Fibroblast of gingiva (primary cell): ENCODE measurements around the gene PLXNA4.

Source experiments
- DNase-seq: peaks from one replicate; pipeline ENCODE4 v3.0.0-alpha.2; 2011; ENCODE audit warnings: low read depth

The PLXNA4 gene

DNA sequence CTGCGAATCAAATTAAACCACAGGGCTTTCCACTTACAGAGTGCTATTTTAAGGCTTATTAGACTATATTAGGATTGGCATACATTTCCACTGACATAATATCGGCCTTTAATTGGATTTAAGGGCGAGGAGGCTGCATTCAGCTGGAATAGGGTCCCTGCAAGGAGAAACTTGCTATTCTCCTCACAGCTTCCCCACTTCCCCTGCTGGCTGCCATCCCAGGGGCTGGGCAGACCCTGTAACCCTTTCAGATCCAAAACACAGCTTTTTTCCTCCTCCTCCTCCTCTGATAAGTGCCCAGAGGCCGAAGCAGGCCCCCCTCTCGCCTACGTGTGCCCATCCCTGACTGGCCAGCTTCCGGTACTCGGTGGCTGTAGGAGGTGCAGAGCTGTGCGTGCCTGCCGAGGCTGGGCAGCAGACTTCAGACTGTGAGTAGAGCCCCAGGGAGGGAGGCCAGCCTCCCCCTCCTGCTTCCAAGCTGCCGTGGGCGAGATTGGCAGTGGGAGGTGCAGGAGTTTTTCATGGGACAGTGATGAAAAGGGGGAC, 224.2 kb downstream of the PLXNA4 start:
- no peak for DNase-seq

DNA sequence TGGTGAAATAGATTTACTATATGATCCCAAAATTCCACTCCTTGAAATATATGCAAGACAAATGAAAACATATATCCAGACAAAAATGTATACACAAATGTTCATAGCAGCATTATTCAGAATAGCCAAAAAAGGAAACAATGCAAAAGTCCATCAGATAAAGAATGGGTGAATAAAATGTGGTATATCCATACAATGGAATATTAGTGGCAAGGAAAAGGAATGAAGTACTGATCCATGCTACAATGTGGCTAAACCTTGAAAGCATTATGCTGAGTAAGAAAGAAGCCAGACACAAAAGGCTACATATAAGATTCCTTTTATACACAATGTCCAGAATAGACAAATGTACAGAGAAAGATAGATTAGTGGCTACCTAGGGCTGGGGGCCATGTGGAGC, 225.5 kb downstream of the PLXNA4 start:
- DNase-seq, result no peak

DNA sequence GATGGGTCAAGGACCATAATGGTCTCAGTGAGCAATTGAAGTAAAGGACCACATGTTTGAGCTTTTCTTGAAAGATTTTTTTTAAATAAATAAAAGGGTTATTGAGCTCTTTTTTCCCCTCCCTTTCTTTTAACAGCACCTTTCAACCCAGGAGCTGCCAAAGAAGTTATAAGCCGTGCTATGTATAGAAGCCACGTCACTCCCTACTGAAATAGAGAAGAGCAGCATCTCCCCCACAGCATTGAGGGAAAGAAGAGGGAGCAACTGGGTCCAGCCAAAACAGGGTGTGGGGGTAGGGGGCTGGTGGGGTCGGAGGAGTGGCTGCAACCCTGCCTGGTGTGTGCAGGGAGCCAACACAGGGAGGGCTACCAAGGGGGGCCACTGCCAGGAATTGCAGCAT, 227.2 kb downstream of the PLXNA4 start:
- no peak for DNase-seq

GRCh38 chr7:132348341-132348740, 227.9 kb downstream of the PLXNA4 start:
- DNase-seq, result no peak

DNA sequence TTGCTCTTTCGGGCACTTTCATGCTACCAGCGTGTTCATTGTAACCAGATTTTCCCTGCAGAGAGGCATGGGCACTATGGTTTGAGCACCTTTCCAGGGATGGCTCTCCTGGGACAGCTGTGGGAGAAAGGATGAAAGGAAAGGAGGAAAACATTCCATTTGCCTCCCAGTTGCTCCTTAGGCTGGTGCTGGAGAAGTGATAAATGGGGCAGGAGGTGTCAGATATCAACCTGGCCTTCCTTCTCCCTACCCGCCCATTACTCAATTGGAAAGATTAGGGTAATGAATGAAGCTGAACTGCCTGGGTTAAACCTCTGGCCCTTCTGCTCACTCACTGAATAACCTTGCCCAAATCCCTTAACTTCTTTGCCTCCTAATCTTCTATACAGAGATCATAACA, 228.4 kb downstream of the PLXNA4 start:
- DNase-seq, result no peak

DNA sequence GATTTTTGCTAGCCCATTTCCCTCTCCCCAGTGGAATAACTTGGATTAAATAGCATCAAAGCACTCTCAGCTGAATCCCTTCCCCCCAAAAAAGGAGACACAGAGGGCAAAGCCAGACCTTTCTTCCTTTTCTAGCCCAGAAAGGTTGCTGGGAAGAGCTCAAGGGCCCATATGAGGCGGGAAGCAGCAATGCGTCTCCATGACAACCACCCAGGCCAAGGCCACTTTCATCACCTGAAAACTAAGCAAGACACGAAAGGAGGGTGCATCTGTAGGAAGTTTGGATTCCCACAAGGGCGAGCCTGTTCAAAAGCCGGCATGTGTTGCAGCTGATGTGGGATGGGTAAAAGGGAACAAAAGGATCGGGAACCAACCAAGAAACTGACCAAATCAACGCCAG, 229.1 kb downstream of the PLXNA4 start:
- DNase-seq, result no peak

- DNase-seq, result no peak
Observed at GRCh38 chr7:132345543-132346129, 230.6 kb downstream of the PLXNA4 start.

GRCh38 chr7:132345030-132345429, 231.2 kb downstream of the PLXNA4 start:
- DNase-seq, result no peak

GRCh38 chr7:132343199-132343598, 233.1 kb downstream of the PLXNA4 start:
- peak; percentile 22 for DNase-seq

DNA sequence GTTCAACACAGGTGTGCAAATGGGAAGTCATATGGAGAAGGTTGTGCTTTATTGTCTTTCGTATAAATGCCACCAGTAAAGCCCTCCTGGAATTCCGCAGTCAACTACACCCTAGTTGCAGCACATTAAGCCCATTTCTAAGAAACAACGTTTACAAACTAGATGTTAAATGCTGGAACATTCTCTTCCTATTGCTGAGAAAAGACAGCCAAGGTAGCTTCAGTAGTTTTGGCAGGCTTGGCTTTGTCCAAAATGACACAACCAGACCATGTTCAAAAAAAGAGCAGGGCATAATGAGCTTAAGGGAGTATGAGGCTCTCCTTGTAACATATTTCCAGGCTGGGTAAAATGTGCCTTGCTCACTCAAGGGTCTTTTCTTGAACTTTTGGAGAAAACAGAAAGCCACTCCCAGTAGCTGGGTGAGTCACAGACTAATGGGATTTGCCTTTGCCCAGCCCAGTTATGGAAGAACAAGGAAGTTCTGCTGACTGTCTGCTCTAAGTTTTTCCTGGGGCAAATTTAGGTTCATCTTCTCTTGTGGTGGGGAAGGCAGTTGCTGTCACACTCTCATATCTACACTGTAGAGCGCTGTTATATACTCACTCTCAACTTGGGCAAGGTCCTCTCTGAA, 238.7 kb downstream of the PLXNA4 start:
- DNase-seq, result no peak

DNA sequence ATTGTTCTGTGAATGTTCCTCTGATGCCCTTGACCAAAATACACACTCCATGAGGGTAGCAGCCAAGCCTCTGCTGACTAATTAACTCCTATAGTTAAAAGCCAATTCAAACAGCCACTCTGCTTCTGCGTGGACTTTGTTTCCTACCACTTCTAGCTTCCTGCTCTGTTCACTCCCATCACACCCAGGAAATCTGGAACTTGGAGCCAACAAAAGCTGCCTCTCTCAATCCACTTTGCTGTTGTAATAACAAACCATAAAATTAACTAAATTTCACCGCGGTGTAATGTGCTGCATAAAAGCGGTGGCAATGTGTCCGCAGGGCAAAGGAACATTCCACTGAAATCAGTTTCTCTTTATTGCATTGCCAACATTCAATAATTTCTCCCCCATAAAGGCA, 239.5 kb downstream of the PLXNA4 start:
- no peak for DNase-seq

DNA sequence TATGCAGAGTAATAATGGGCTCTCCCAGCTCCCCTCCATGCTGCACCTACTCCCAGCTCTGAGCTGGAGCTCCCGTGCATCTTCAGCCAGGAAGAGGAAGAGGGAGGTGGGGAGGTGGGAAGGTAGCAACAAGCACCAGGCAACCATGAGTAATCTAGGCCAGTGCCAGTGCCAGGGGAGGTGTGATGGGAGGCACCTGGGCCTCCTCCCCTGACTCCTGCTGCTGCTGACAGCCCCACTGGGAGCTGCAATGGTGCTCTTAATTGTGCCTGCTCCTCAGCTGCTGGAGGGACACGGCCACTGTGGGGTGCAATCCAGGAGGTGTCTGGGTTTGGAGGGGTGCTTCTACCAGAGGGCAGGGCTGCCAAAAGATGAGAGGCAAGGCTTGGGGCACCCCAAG, 243.0 kb downstream of the PLXNA4 start:
- no peak for DNase-seq

- DNase-seq, result no peak
Observed at GRCh38 chr7:132328760-132329159, 247.5 kb downstream of the PLXNA4 start.

DNA sequence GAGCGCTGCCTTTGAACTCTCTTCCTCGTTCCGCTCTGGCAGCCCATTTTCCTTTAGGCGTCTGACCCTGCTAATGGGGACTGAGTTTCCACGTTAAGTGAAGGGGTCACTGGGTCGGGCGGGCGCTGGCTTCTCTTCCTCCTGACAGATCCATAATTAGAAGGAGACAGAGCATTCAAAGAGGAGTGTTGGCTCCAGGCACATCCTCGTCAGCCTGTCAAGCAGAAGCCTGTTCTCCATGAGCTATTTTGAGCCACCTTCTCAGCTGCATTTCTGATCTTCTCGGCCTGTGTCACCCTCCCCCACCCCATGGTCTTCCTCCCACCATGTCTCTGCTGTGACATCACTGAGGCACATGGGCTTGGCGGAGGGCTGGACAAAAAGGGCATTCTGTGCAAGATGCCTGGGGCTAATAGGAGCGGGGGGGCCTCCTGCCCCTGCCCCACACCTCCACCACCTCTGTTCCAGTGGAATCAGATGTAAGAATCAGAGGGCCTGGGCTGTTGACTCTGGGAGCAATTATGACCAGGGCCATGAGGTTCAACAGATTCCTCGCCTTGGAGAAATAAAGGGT, 248.1 kb downstream of the PLXNA4 start:
- no peak for DNase-seq

GRCh38 chr7:132326878-132327589, 249.2 kb downstream of the PLXNA4 start:
- no peak for DNase-seq

DNA sequence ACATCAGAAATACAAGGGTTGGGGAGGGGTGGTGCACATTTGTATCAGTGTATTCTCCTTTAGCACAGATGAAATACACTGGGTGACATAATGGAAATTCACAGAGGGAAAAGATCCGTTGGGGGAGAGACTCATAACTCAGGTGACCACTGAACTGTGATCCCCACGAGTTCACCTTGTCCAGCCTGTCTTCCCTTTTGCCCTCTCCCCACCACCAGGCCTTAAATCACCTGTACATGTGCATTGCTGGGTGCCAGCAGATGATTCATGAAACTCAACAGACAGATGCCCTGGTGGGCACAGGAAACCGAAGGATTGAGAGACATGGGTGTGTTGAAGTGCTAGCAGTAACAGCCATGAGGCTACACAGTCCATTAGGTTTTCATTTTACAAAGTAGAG, 253.3 kb downstream of the PLXNA4 start:
- no peak for DNase-seq

- DNase-seq, result no peak
Observed at GRCh38 chr7:132321387-132321786, 254.9 kb downstream of the PLXNA4 start.

DNA sequence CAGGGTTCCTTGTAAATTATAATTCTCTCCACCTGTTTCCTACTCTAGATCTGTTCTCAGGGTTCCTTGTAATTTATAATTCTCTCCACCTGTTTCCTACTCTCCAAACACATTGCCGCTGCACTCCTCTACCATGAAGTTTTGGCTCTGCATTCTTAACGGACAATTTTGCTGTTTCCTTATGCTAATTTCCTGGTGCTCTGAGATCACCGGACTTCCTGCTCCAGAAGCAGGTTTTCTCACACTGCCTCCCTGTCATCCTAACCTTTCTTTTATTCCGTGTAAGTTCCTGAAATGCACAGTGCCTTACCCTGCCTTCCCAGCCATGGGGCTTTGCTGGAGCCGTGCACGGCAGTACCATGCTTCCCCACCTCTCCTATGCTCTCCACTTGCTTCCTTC, 256.8 kb downstream of the PLXNA4 start:
- no peak for DNase-seq

- peak; percentile 68 for DNase-seq
Observed at GRCh38 chr7:132318352-132319318, 257.6 kb downstream of the PLXNA4 start.

DNA sequence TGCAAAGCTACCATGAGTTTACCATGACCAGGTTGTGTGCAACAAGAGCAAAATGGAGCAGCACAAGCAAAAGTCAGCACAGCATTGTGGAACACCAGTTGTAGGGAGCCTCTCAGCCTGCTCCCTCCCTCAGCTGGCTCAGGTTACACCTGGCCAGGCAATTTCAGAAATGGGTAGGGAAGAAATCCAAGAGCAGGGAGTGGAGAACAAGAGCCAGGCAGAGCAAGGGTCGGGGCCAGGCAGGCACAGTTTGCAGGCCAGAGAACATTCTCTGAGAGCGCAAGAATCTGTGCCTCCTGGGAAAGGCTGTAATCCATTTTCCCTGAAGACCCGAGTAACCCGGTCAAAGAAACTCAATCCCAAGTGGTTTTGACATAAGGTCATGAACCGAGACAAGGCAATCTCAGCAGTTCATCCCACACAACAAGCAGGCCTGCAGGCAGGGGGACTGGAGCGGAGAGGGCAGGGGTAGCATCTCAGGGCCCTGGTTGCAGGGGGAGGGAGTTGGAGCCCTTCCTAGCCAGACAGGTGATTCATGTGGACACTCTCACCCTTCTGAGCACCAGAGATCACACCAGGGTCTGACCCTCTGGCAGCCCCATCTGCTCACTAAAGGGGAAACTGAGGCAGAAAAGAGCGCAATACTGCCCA, 258.4 kb downstream of the PLXNA4 start:
- no peak for DNase-seq

- DNase-seq, result no peak
Observed at GRCh38 chr7:132312531-132313055, 263.7 kb downstream of the PLXNA4 start.
